Measurements from ENCODE around the gene HPGD. TPM values are rescaled to one million over a fixed set of nuclear protein-coding genes. Genes with fewer than 3 reads are reported as not detected.

HPGD gene
- total RNA-seq, 4 donors from 2014 or later: 20.0 to 63.3 (median 43.2) TPM

GRCh38 chr4:174517502-174518445 is 4.5 kb downstream of the HPGD start:
- 65% methylated on average over 1 of the region's 1 CpG for WGBS
- Histone ChIP-seq H3K4me1 (peaks cover 0 to 32% (median 17%) of the 10 kb centered on the region in 4 donors), H3K4me3 (no peak overlapping the region), H3K27me3 (no peaks in the 10 kb centered on the region), H3K27ac (replicated peaks in 1 of 4) (no peak overlapping the region), H3K36me3 (no peaks in the 10 kb centered on the region), H3K9me3 (no peaks in the 10 kb centered on the region)
- intact Hi-C loops (cut with DNase I): no loop called here
- no peak for DNase-seq (ENCODE audit: extremely low spot score)
- TF ChIP-seq EP300 (IDR thresholded peaks at IDR 0.05) (no peak), POLR2A (IDR thresholded peaks at IDR 0.05; ENCODE audit: low read depth) (no peak), POLR2AphosphoS5 (IDR thresholded peaks at IDR 0.05) (no peak)
- TF ChIP-seq, protein P1, sequence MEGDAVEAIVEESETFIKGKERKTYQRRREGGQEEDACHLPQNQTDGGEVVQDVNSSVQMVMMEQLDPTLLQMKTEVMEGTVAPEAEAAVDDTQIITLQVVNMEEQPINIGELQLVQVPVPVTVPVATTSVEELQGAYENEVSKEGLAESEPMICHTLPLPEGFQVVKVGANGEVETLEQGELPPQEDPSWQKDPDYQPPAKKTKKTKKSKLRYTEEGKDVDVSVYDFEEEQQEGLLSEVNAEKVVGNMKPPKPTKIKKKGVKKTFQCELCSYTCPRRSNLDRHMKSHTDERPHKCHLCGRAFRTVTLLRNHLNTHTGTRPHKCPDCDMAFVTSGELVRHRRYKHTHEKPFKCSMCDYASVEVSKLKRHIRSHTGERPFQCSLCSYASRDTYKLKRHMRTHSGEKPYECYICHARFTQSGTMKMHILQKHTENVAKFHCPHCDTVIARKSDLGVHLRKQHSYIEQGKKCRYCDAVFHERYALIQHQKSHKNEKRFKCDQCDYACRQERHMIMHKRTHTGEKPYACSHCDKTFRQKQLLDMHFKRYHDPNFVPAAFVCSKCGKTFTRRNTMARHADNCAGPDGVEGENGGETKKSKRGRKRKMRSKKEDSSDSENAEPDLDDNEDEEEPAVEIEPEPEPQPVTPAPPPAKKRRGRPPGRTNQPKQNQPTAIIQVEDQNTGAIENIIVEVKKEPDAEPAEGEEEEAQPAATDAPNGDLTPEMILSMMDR (IDR thresholded peaks at IDR 0.05): no peak

DNA sequence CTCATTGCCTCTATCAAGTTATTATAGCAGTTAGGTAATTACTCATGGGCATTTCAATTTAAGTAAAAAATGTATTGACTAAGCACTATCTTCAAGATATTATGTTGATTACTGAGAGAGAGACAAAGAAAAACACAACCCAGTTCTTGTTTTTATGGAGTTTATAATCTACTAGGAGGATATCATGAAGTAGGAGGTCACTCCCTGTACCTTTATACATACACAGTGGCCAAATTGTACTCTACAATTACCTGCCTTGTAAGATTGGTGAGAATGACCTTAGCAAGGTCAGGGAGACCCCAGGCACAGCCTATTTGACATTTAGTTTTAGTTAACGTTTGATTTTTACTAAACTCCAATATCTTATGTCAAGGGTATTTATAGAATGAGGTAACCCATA is 5.5 kb downstream of the HPGD start:
- 78% methylated on average over 1 of the region's 1 CpG for WGBS
- peaks cover 0 to 32% (median 12%) of the 10 kb centered on the region in 4 donors for H3K4me1 ChIP-seq
- TF ChIP-seq POLR2A (IDR thresholded peaks at IDR 0.05; ENCODE audit: low read depth) (no peak), POLR2AphosphoS5 (IDR thresholded peaks at IDR 0.05) (no peak), EP300 (IDR thresholded peaks at IDR 0.05) (no peak)
- TF ChIP-seq, protein P1 (IDR thresholded peaks at IDR 0.05): no peak
- no peak overlapping the region for H3K4me3 ChIP-seq
- DNase-seq (ENCODE audit: extremely low spot score): no peak
- no peaks in the 10 kb centered on the region for H3K9me3 ChIP-seq
- intact Hi-C loops (cut with DNase I): no loop called here
- no peaks in the 10 kb centered on the region for H3K27me3 ChIP-seq
- H3K36me3 ChIP-seq: no peaks in the 10 kb centered on the region
- H3K27ac ChIP-seq (replicated peaks in 1 of 4): no peak overlapping the region

DNA sequence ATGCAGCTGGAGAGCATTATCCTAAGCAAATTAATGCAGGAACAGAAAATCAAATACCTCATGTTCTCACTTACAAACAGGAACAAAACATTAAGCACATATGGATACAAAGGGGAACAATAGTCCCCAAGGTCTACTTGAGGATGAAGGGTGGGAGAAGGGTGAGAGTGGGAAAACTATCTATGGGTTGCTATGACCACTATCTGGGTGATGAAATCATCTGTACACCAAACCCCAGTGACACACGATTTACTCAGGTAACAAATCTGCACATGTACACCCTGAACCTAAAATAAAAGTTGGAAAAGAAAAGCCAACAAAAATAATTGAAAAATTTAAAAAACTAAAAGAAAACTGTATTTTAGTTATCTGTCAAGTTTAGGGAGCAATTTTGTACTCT is 5.9 kb downstream of the HPGD start:
- no peak for TF ChIP-seq POLR2AphosphoS5 (IDR thresholded peaks at IDR 0.05)
- TF ChIP-seq, protein P1 (IDR thresholded peaks at IDR 0.05): no peak
- no peak for TF ChIP-seq POLR2A (IDR thresholded peaks at IDR 0.05; ENCODE audit: low read depth)
- no peak for TF ChIP-seq EP300 (IDR thresholded peaks at IDR 0.05)
- H3K4me3 ChIP-seq: no peak overlapping the region
- intact Hi-C loops (cut with DNase I): no loop called here
- peaks cover 0 to 31% (median 10%) of the 10 kb centered on the region in 4 donors for H3K4me1 ChIP-seq
- no peaks in the 10 kb centered on the region for H3K36me3 ChIP-seq
- H3K27ac ChIP-seq (replicated peaks in 1 of 4): no peak overlapping the region
- 80% methylated on average over 1 of the region's 1 CpG for WGBS
- H3K27me3 ChIP-seq: no peaks in the 10 kb centered on the region
- H3K9me3 ChIP-seq: no peaks in the 10 kb centered on the region
- no peak for DNase-seq (ENCODE audit: extremely low spot score)

GRCh38 chr4:174512745-174513144 is 9.5 kb downstream of the HPGD start:
- WGBS: 58% methylated on average over 3 of the region's 3 CpGs
- intact Hi-C loops (cut with DNase I): no loop called here

More at GRCh38 chr4:174512745-174513144, 9.5 kb downstream of the HPGD start:
- no peak overlapping the region for H3K27ac ChIP-seq (replicated peaks in 1 of 4)
- H3K4me3 ChIP-seq: no peak overlapping the region
- H3K36me3 ChIP-seq: peaks cover 0 to 3% (median 0%) of the 10 kb centered on the region in 4 donors
- DNase-seq (ENCODE audit: extremely low spot score): no peak
- peaks cover 0 to 2% (median under 1%) of the 10 kb centered on the region in 4 donors for H3K4me1 ChIP-seq
- no peaks in the 10 kb centered on the region for H3K9me3 ChIP-seq
- H3K27me3 ChIP-seq: no peaks in the 10 kb centered on the region
- TF ChIP-seq EP300 (IDR thresholded peaks at IDR 0.05) (no peak), POLR2A (IDR thresholded peaks at IDR 0.05; ENCODE audit: low read depth) (no peak), POLR2AphosphoS5 (IDR thresholded peaks at IDR 0.05) (no peak)
- TF ChIP-seq, protein P1 (IDR thresholded peaks at IDR 0.05): no peak
